Stomach smooth muscle (tissue), 2 donors: ENCODE measurements around the gene EPB41.
"Not testable (repeated sequence)": the region's sequence is repeated elsewhere in the genome, so short reads cannot be mapped to it uniquely, and the experiment has no call there.

Experiments
- H3K27ac ChIP-seq: one replicate; pipeline ENCODE4 v1.7.0; 2013; ENCODE audit warnings: mild to moderate bottlenecking, low read length, inconsistent platforms
- H3K27me3 ChIP-seq, 2 donors: one replicate each; pipeline ENCODE4 v1.7.0; 2013; ENCODE audit warnings: low read length in 2 of 2; ENCODE audit not compliant: insufficient read depth in 2 of 2, control insufficient read depth in 1 of 2
- H3K36me3 ChIP-seq, 2 donors: one replicate each; pipeline ENCODE4 v1.7.0; 2013; ENCODE audit warnings: low read length in 2 of 2; ENCODE audit not compliant: control insufficient read depth in 2 of 2, insufficient read depth in 2 of 2
- H3K4me1 ChIP-seq: one replicate; pipeline ENCODE4 v1.7.0; 2013; ENCODE audit warnings: low read length; ENCODE audit not compliant: control insufficient read depth, insufficient read depth
- H3K4me3 ChIP-seq, 2 donors: one replicate each; pipeline ENCODE4 v1.7.0; 2013; ENCODE audit warnings: low read length in 2 of 2
- H3K9ac ChIP-seq, 2 donors: one replicate each; pipeline ENCODE4 v1.7.0; 2013; ENCODE audit warnings: low read length in 2 of 2, mild to moderate bottlenecking in 1 of 2
- H3K9me3 ChIP-seq, 2 donors: one replicate each; pipeline ENCODE4 v1.7.0; 2013; ENCODE audit warnings: low read length in 2 of 2; ENCODE audit not compliant: control insufficient read depth in 2 of 2
- donor health status: healthy.
- donor health status: Pancreatic carcinoma.

EPB41 gene

GRCh38 chr1:29017975-29018712 lies 103.8 kb downstream of the EPB41 start:
- H3K4me1 ChIP-seq, result no peaks in the 10 kb centered on the region
- no peak overlapping the region for H3K9ac ChIP-seq
- no peak overlapping the region for H3K4me3 ChIP-seq
- no peaks in the 10 kb centered on the region for H3K9me3 ChIP-seq
- H3K27me3 ChIP-seq, result no peaks in the 10 kb centered on the region
- no peak overlapping the region for H3K27ac ChIP-seq
- H3K36me3 ChIP-seq, result peaks cover 0 to 3% of the 10 kb centered on the region in 2 donors

GRCh38 chr1:29022620-29023019 lies 108.3 kb downstream of the EPB41 start:
- Histone ChIP-seq H3K4me1 (no peaks in the 10 kb centered on the region), H3K27ac (no peak overlapping the region), H3K36me3 (peaks cover 0 to 3% of the 10 kb centered on the region in 2 donors), H3K4me3 (no peak overlapping the region), H3K9me3 (no peaks in the 10 kb centered on the region), H3K27me3 (no peaks in the 10 kb centered on the region), H3K9ac (no peak overlapping the region)

- Histone ChIP-seq H3K4me3 (no peak overlapping the region), H3K9me3 (no peaks in the 10 kb centered on the region), H3K36me3 (no peaks in the 10 kb centered on the region), H3K27ac (no peak overlapping the region), H3K9ac (no peak overlapping the region), H3K27me3 (no peaks in the 10 kb centered on the region), H3K4me1 (no peaks in the 10 kb centered on the region)
These were observed 115.3 kb downstream of the EPB41 start for GRCh38 chr1:29029667-29030066.

- H3K27me3 ChIP-seq, result no peaks in the 10 kb centered on the region
- H3K9ac ChIP-seq, result no peak overlapping the region
- no peaks in the 10 kb centered on the region for H3K9me3 ChIP-seq
- no peak overlapping the region for H3K27ac ChIP-seq
- H3K4me1 ChIP-seq, result no peaks in the 10 kb centered on the region
- no peaks in the 10 kb centered on the region for H3K36me3 ChIP-seq
- H3K4me3 ChIP-seq, result no peak overlapping the region
These were observed 118.5 kb downstream of the EPB41 start for GRCh38 chr1:29032841-29033240.

GRCh38 chr1:29033829-29034466 lies 119.6 kb downstream of the EPB41 start:
- no peaks in the 10 kb centered on the region for H3K4me1 ChIP-seq
- H3K9ac ChIP-seq, result no peak overlapping the region
- no peaks in the 10 kb centered on the region for H3K36me3 ChIP-seq
- no peak overlapping the region for H3K27ac ChIP-seq
- H3K4me3 ChIP-seq, result no peak overlapping the region
- H3K27me3 ChIP-seq, result no peaks in the 10 kb centered on the region
- H3K9me3 ChIP-seq, result no peaks in the 10 kb centered on the region

GRCh38 chr1:29043274-29043965 lies 129.1 kb downstream of the EPB41 start:
- Histone ChIP-seq H3K27ac (no peak overlapping the region), H3K4me3 (no peak overlapping the region), H3K9me3 (no peaks in the 10 kb centered on the region), H3K27me3 (no peaks in the 10 kb centered on the region), H3K36me3 (no peaks in the 10 kb centered on the region), H3K4me1 (no peaks in the 10 kb centered on the region), H3K9ac (no peak overlapping the region)

- Histone ChIP-seq H3K27me3 (no peaks in the 10 kb centered on the region), H3K27ac (no peak overlapping the region), H3K9me3 (no peaks in the 10 kb centered on the region), H3K4me1 (no peaks in the 10 kb centered on the region), H3K36me3 (no peaks in the 10 kb centered on the region), H3K4me3 (no peak overlapping the region), H3K9ac (no peak overlapping the region)
These were observed 129.6 kb downstream of the EPB41 start for GRCh38 chr1:29044010-29044409.

- H3K9me3 ChIP-seq, H3K9ac ChIP-seq, H3K27me3 ChIP-seq, H3K27ac ChIP-seq, H3K36me3 ChIP-seq, H3K4me3 ChIP-seq, H3K4me1 ChIP-seq: not testable (repeated sequence)
These were observed 131.3 kb downstream of the EPB41 start for GRCh38 chr1:29045663-29046062.

GRCh38 chr1:29047142-29047541 lies 132.8 kb downstream of the EPB41 start:
- Histone ChIP-seq H3K9me3 (no peaks in the 10 kb centered on the region), H3K9ac (no peak overlapping the region), H3K4me3 (no peak overlapping the region), H3K36me3 (no peaks in the 10 kb centered on the region), H3K4me1 (no peaks in the 10 kb centered on the region), H3K27me3 (no peaks in the 10 kb centered on the region), H3K27ac (no peak overlapping the region)

- Histone ChIP-seq H3K27ac (no peak overlapping the region), H3K4me1 (no peaks in the 10 kb centered on the region), H3K9me3 (no peaks in the 10 kb centered on the region), H3K9ac (no peak overlapping the region), H3K27me3 (no peaks in the 10 kb centered on the region), H3K36me3 (no peaks in the 10 kb centered on the region), H3K4me3 (no peak overlapping the region)
These were observed 135.8 kb downstream of the EPB41 start for GRCh38 chr1:29050166-29050565.

- Histone ChIP-seq H3K9ac (no peak overlapping the region), H3K4me1 (no peaks in the 10 kb centered on the region), H3K9me3 (no peaks in the 10 kb centered on the region), H3K27ac (no peak overlapping the region), H3K36me3 (no peaks in the 10 kb centered on the region), H3K4me3 (no peak overlapping the region), H3K27me3 (no peaks in the 10 kb centered on the region)
These were observed 137.7 kb downstream of the EPB41 start for GRCh38 chr1:29052100-29052499.
